HCEC 1CT (cell line): ENCODE measurements around the gene SYNE2.

Source experiments
- DNase-seq: peaks from one replicate; pipeline ENCODE4 v3.0.0-alpha.2; 2017

Gene SYNE2

GRCh38 chr14:63910583-63911363 lies 58.0 kb downstream of the SYNE2 start:
- DNase-seq, result no peak

- no peak for DNase-seq
These were observed 58.6 kb downstream of the SYNE2 start for GRCh38 chr14:63911404-63911803.

GRCh38 chr14:63912286-63912685 lies 59.5 kb downstream of the SYNE2 start:
- DNase-seq, result no peak

GRCh38 chr14:63918411-63918810 lies 65.6 kb downstream of the SYNE2 start:
- DNase-seq, result no peak

GRCh38 chr14:63922696-63923421 lies 70.1 kb downstream of the SYNE2 start:
- peak; percentile 32 for DNase-seq

- DNase-seq, result no peak
These were observed 70.6 kb downstream of the SYNE2 start for GRCh38 chr14:63923422-63923752.

GRCh38 chr14:63924375-63924774 lies 71.6 kb downstream of the SYNE2 start:
- DNase-seq, result no peak

- DNase-seq, result no peak
These were observed 73.8 kb downstream of the SYNE2 start for GRCh38 chr14:63926641-63927040.

GRCh38 chr14:63928744-63929174 lies 76.0 kb downstream of the SYNE2 start:
- DNase-seq, result no peak

- DNase-seq, result no peak
These were observed 80.3 kb downstream of the SYNE2 start for GRCh38 chr14:63933110-63933509.

- no peak for DNase-seq
These were observed 80.9 kb downstream of the SYNE2 start for GRCh38 chr14:63933711-63934110.

GRCh38 chr14:63938198-63939005 lies 85.6 kb downstream of the SYNE2 start:
- DNase-seq, result peak; percentile 39

GRCh38 chr14:63939006-63939270 lies 86.1 kb downstream of the SYNE2 start:
- no peak for DNase-seq

- DNase-seq, result no peak
These were observed 87.6 kb downstream of the SYNE2 start for GRCh38 chr14:63940387-63940786.

- no peak for DNase-seq
These were observed 88.2 kb downstream of the SYNE2 start for GRCh38 chr14:63941023-63941422.

GRCh38 chr14:63949696-63950095 lies 96.9 kb downstream of the SYNE2 start:
- peak; percentile 5 for DNase-seq

- DNase-seq, result no peak
These were observed 98.2 kb downstream of the SYNE2 start for GRCh38 chr14:63951021-63951420.

GRCh38 chr14:63951429-63951828 lies 98.6 kb downstream of the SYNE2 start:
- DNase-seq, result no peak

GRCh38 chr14:63952053-63952932 lies 99.5 kb downstream of the SYNE2 start:
- no peak for DNase-seq

- DNase-seq, result peak; percentile 36
These were observed 100.2 kb downstream of the SYNE2 start for GRCh38 chr14:63952933-63953437.

GRCh38 chr14:63956326-63956725 lies 103.5 kb downstream of the SYNE2 start:
- peak; percentile 39 for DNase-seq

- DNase-seq, result no peak
These were observed 108.2 kb downstream of the SYNE2 start for GRCh38 chr14:63960926-63961567.
